Endothelial cell (in vitro differentiated cells): Measurements from ENCODE around the gene KRT77. TPM values are rescaled to one million over a fixed set of nuclear protein-coding genes. Genes with fewer than 3 reads are reported as not detected.

Experiments
- DNase-seq: peaks from one replicate; pipeline ENCODE4 v3.0.0; 2021; ENCODE audit warnings: low spot score
- H3K27ac Mint-ChIP-seq: one replicate; pipeline ENCODE4 v1.8.0; 2021; ENCODE audit warnings: mixed read lengths, inconsistent platforms; ENCODE audit not compliant: unreplicated experiment
- H3K27me3 Mint-ChIP-seq: one replicate; pipeline ENCODE4 v1.8.0; 2021; ENCODE audit warnings: mild to moderate bottlenecking, moderate library complexity, mixed read lengths, inconsistent platforms; ENCODE audit not compliant: unreplicated experiment
- H3K36me3 Mint-ChIP-seq: one replicate; pipeline ENCODE4 v1.8.0; 2021; ENCODE audit warnings: mild to moderate bottlenecking, low read depth, mixed read lengths, inconsistent platforms; ENCODE audit not compliant: unreplicated experiment
- H3K4me1 Mint-ChIP-seq: one replicate; pipeline ENCODE4 v1.8.0; 2021; ENCODE audit warnings: mild to moderate bottlenecking, mixed read lengths, inconsistent platforms; ENCODE audit not compliant: unreplicated experiment
- H3K4me3 Mint-ChIP-seq: one replicate; pipeline ENCODE4 v1.8.0; 2021; ENCODE audit warnings: mild to moderate bottlenecking, mixed read lengths, inconsistent platforms; ENCODE audit not compliant: unreplicated experiment
- H3K9me3 Mint-ChIP-seq: one replicate; pipeline ENCODE4 v1.8.0; 2021; ENCODE audit warnings: mixed read lengths, inconsistent platforms; ENCODE audit not compliant: unreplicated experiment
- CTCF ChIP-seq: fragments of 200-600 bp; sonication (generic); IDR thresholded peaks from one replicate; pipeline ENCODE4 v1.5.0; 2021; ENCODE audit warnings: antibody characterized with exemption; ENCODE audit not compliant: unreplicated experiment
- total RNA-seq: library from RNA; stranded (reverse); fragmentation: NEBNext Ultra II Directional; extraction: Animal tissue kit (Norgen Biotek cat#: 25700); gene quantifications from one replicate; pipeline ENCODE4 v1.2.1, GENCODE V29; 2021; ENCODE audit not compliant: unreplicated experiment

Gene KRT77
- total RNA-seq, 1 donor from 2014 or later, result not detected

GRCh38 chr12:52710730-52711129 is 7.4 kb upstream of the KRT77 start:
- DNase-seq, result no peak
- TF ChIP-seq CTCF, result no peak
- Mint-ChIP-seq H3K36me3 (no peaks in the 10 kb centered on the region), H3K27ac (no peak overlapping the region), H3K4me3 (no peak overlapping the region), H3K9me3 (no peaks in the 10 kb centered on the region), H3K4me1 (peaks cover 7% of the 10 kb centered on the region), H3K27me3 (peaks cover 13% of the 10 kb centered on the region)

GRCh38 chr12:52708010-52708409 is 4.7 kb upstream of the KRT77 start:
- Mint-ChIP-seq H3K9me3 (no peaks in the 10 kb centered on the region), H3K4me3 (no peak overlapping the region), H3K4me1 (no peaks in the 10 kb centered on the region), H3K36me3 (no peaks in the 10 kb centered on the region), H3K27me3 (peaks cover 4% of the 10 kb centered on the region), H3K27ac (no peak overlapping the region)
- TF ChIP-seq CTCF, result no peak
- DNase-seq, result no peak

GRCh38 chr12:52704464-52704863 is 1.1 kb upstream of the KRT77 start:
- peaks cover 8% of the 10 kb centered on the region for H3K27me3 Mint-ChIP-seq
- H3K4me1 Mint-ChIP-seq, result no peaks in the 10 kb centered on the region
- no peaks in the 10 kb centered on the region for H3K36me3 Mint-ChIP-seq
- DNase-seq, result no peak
- H3K27ac Mint-ChIP-seq, result no peak overlapping the region
- H3K9me3 Mint-ChIP-seq, result no peaks in the 10 kb centered on the region
- H3K4me3 Mint-ChIP-seq, result no peak overlapping the region
- TF ChIP-seq CTCF, result no peak

GRCh38 chr12:52703878-52704277 is 554 bp upstream of the KRT77 start:
- no peak for TF ChIP-seq CTCF
- peaks cover 8% of the 10 kb centered on the region for H3K27me3 Mint-ChIP-seq
- H3K4me3 Mint-ChIP-seq, result no peak overlapping the region
- no peaks in the 10 kb centered on the region for H3K9me3 Mint-ChIP-seq
- no peaks in the 10 kb centered on the region for H3K4me1 Mint-ChIP-seq
- H3K36me3 Mint-ChIP-seq, result no peaks in the 10 kb centered on the region
- DNase-seq, result no peak
- no peak overlapping the region for H3K27ac Mint-ChIP-seq

- DNase-seq, result no peak
- Mint-ChIP-seq H3K4me3 (no peak overlapping the region), H3K27me3 (peaks cover 9% of the 10 kb centered on the region), H3K9me3 (no peaks in the 10 kb centered on the region), H3K36me3 (no peaks in the 10 kb centered on the region), H3K27ac (no peak overlapping the region), H3K4me1 (no peaks in the 10 kb centered on the region)
- no peak for TF ChIP-seq CTCF
These were observed 986 bp downstream of the KRT77 start for GRCh38 chr12:52702338-52702737.
